ENCODE data around the gene OCA2. TPM values are rescaled to one million over a fixed set of nuclear protein-coding genes. Genes with fewer than 3 reads are reported as not detected.

Gene OCA2
- polyA plus RNA-seq, 1 donor from 2014 or later, result 0.97 TPM

- H3K9ac ChIP-seq (ENCODE audit: low read length), result no peak overlapping the region
- H3K27me3 ChIP-seq (ENCODE audit: insufficient read depth, low read depth, low read length), result no peaks in the 10 kb centered on the region
- H3K27ac ChIP-seq (ENCODE audit: low read length), result no peak overlapping the region
- H3K79me2 ChIP-seq (replicated peaks; ENCODE audit: insufficient read depth, low read length), result no peaks in the 10 kb centered on the region
- no peaks in the 10 kb centered on the region for H3K9me2 ChIP-seq (ENCODE audit: insufficient read depth, low read length)
- no peak overlapping the region for H2AFZ ChIP-seq (ENCODE audit: low read depth, low read length)
- no peaks in the 10 kb centered on the region for H3F3A ChIP-seq (ENCODE audit: insufficient read depth, low read length, poor library complexity, severe bottlenecking)
- H3K9me3 ChIP-seq (ENCODE audit: low read length), result no peaks in the 10 kb centered on the region
- no peak for TF ChIP-seq POLR2AphosphoS5 (IDR thresholded peaks at IDR 0.05)
- no peak for TF ChIP-seq TAF1 (IDR thresholded peaks at IDR 0.05; ENCODE audit: low read depth)
- TF ChIP-seq RAD21 (conservative IDR thresholded peaks at IDR 0.05), result no peak
- TF ChIP-seq MXI1 (conservative IDR thresholded peaks at IDR 0.05; ENCODE audit: poor library complexity, severe bottlenecking), result no peak
- TF ChIP-seq REST (IDR thresholded peaks at IDR 0.05; ENCODE audit: borderline replicate concordance), result no peak
- no peak for TF ChIP-seq EZH2 (IDR thresholded peaks at IDR 0.05; ENCODE audit: borderline replicate concordance, insufficient read depth, low read length, poor library complexity, severe bottlenecking)
- no peak for TF ChIP-seq EP300 (conservative IDR thresholded peaks at IDR 0.05; ENCODE audit: poor library complexity, severe bottlenecking)
- TF ChIP-seq SMC3 (conservative IDR thresholded peaks at IDR 0.05; ENCODE audit: poor library complexity), result no peak
- TF ChIP-seq CTCF (IDR thresholded peaks at IDR 0.05; ENCODE audit: poor library complexity, severe bottlenecking), result no peak
- no peak overlapping the region for H3K4me2 ChIP-seq (ENCODE audit: low read length)
- H4K20me1 ChIP-seq (ENCODE audit: insufficient read depth), result no peaks in the 10 kb centered on the region
- H3K36me3 ChIP-seq (ENCODE audit: insufficient read depth, low read length), result no peaks in the 10 kb centered on the region
- no peak overlapping the region for H3K4me3 ChIP-seq (ENCODE audit: low read length)
Measured at GRCh38 chr15:27845535-27846369, 253.4 kb downstream of the OCA2 start.

- H3K9ac ChIP-seq (ENCODE audit: low read length), result no peak overlapping the region
- H2AFZ ChIP-seq (ENCODE audit: low read depth, low read length), result no peak overlapping the region
- no peak overlapping the region for H3K4me3 ChIP-seq (ENCODE audit: low read length)
- H3K27ac ChIP-seq (ENCODE audit: low read length), result no peak overlapping the region
- no peaks in the 10 kb centered on the region for H3K79me2 ChIP-seq (replicated peaks; ENCODE audit: insufficient read depth, low read length)
- no peaks in the 10 kb centered on the region for H3K36me3 ChIP-seq (ENCODE audit: insufficient read depth, low read length)
- TF ChIP-seq POLR2AphosphoS5 (IDR thresholded peaks at IDR 0.05) (no peak), MXI1 (conservative IDR thresholded peaks at IDR 0.05; ENCODE audit: poor library complexity, severe bottlenecking) (no peak), SMC3 (conservative IDR thresholded peaks at IDR 0.05; ENCODE audit: poor library complexity) (no peak), EP300 (conservative IDR thresholded peaks at IDR 0.05; ENCODE audit: poor library complexity, severe bottlenecking) (no peak), REST (IDR thresholded peaks at IDR 0.05; ENCODE audit: borderline replicate concordance) (no peak), EZH2 (IDR thresholded peaks at IDR 0.05; ENCODE audit: borderline replicate concordance, insufficient read depth, low read length, poor library complexity, severe bottlenecking) (no peak), RAD21 (conservative IDR thresholded peaks at IDR 0.05) (no peak), CTCF (IDR thresholded peaks at IDR 0.05; ENCODE audit: poor library complexity, severe bottlenecking) (no peak), TAF1 (IDR thresholded peaks at IDR 0.05; ENCODE audit: low read depth) (no peak)
- H3F3A ChIP-seq (ENCODE audit: insufficient read depth, low read length, poor library complexity, severe bottlenecking), result no peaks in the 10 kb centered on the region
- H3K9me2 ChIP-seq (ENCODE audit: insufficient read depth, low read length), result no peaks in the 10 kb centered on the region
- H3K9me3 ChIP-seq (ENCODE audit: low read length), result no peaks in the 10 kb centered on the region
- H3K4me2 ChIP-seq (ENCODE audit: low read length), result no peak overlapping the region
- no peaks in the 10 kb centered on the region for H3K27me3 ChIP-seq (ENCODE audit: insufficient read depth, low read depth, low read length)
- no peaks in the 10 kb centered on the region for H4K20me1 ChIP-seq (ENCODE audit: insufficient read depth)
Measured at GRCh38 chr15:27844018-27844666, 255.0 kb downstream of the OCA2 start.

Data from neural cell (in vitro differentiated cells).